Gastroesophageal sphincter (tissue), 3 donors: ENCODE results near the gene TBC1D2B.
"Not testable (repeated sequence)": the region's sequence is repeated elsewhere in the genome, so short reads cannot be mapped to it uniquely, and the experiment has no call there.

ENCODE experiments used
- POLR2A ChIP-seq, 2 donors: fragments of 450-650 bp; IDR thresholded peaks; one replicate each; pipeline ENCODE4 v1.6.1; 2017; ENCODE audit warnings: antibody characterized with exemption in 2 of 2, mild to moderate bottlenecking in 2 of 2, moderate library complexity in 1 of 2
- POLR2AphosphoS5 ChIP-seq: sonication (generic); formaldehyde crosslinking; IDR thresholded peaks from one replicate; pipeline ENCODE4 v1.6.1; 2017; ENCODE audit warnings: antibody characterized with exemption
- TF ChIP-seq, protein P1 (sequence below), 4 experiments: fragments of 200-600 bp in 2 of 4; fragments of 450-650 bp in 2 of 4; sonication (generic) in 1 of 4; IDR thresholded peaks; one replicate each; pipeline ENCODE4 v1.5.1; 2017 to 2019; ENCODE audit warnings: antibody characterized with exemption in 4 of 4, mild to moderate bottlenecking in 2 of 4, moderate library complexity in 2 of 4

DNA sequence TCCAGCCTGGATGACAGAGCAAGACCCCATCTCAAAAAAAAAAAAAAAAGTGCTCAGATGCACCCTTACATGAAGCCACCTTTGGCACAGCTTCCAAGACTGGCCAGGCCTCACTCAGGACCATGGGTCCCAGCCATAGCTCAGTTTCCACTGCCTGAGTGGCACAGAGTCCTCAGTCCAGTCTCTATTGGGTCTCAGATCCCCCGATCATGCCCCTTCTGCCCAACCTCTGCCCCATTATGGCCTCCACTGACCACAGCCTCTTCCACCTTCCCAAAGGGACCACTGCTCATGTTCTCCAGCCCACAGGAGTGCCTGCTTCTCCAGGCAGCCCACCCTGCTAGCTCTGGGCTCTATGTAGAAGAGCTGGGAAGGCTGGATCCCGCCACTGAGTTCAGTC is 127.0 kb downstream of the TBC1D2B start:
- TF ChIP-seq, protein P1, sequence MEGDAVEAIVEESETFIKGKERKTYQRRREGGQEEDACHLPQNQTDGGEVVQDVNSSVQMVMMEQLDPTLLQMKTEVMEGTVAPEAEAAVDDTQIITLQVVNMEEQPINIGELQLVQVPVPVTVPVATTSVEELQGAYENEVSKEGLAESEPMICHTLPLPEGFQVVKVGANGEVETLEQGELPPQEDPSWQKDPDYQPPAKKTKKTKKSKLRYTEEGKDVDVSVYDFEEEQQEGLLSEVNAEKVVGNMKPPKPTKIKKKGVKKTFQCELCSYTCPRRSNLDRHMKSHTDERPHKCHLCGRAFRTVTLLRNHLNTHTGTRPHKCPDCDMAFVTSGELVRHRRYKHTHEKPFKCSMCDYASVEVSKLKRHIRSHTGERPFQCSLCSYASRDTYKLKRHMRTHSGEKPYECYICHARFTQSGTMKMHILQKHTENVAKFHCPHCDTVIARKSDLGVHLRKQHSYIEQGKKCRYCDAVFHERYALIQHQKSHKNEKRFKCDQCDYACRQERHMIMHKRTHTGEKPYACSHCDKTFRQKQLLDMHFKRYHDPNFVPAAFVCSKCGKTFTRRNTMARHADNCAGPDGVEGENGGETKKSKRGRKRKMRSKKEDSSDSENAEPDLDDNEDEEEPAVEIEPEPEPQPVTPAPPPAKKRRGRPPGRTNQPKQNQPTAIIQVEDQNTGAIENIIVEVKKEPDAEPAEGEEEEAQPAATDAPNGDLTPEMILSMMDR (IDR thresholded peaks at IDR 0.05), result not testable (repeated sequence)
- not testable (repeated sequence) for TF ChIP-seq POLR2AphosphoS5; POLR2A (IDR thresholded peaks at IDR 0.05)
